ENCODE measurements around the gene SREBF1.

- TF ChIP-seq, protein P1, sequence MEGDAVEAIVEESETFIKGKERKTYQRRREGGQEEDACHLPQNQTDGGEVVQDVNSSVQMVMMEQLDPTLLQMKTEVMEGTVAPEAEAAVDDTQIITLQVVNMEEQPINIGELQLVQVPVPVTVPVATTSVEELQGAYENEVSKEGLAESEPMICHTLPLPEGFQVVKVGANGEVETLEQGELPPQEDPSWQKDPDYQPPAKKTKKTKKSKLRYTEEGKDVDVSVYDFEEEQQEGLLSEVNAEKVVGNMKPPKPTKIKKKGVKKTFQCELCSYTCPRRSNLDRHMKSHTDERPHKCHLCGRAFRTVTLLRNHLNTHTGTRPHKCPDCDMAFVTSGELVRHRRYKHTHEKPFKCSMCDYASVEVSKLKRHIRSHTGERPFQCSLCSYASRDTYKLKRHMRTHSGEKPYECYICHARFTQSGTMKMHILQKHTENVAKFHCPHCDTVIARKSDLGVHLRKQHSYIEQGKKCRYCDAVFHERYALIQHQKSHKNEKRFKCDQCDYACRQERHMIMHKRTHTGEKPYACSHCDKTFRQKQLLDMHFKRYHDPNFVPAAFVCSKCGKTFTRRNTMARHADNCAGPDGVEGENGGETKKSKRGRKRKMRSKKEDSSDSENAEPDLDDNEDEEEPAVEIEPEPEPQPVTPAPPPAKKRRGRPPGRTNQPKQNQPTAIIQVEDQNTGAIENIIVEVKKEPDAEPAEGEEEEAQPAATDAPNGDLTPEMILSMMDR (IDR thresholded peaks at IDR 0.05; ENCODE audit: borderline replicate concordance, extremely low read depth, low read length, poor library complexity, severe bottlenecking): no peak
- TF ChIP-seq EZH2 (IDR thresholded peaks at IDR 0.05; ENCODE audit: borderline replicate concordance, low read depth, low read length, severe bottlenecking): no peak
Measured at GRCh38 chr17:17832032-17832363, 4.8 kb downstream of the SREBF1 start.
